Vagina (tissue), 2 donors: Measurements from ENCODE around the gene STIM1.

Source experiments
- POLR2A ChIP-seq, 2 donors: fragments of 450-650 bp; IDR thresholded peaks; one replicate each; pipeline ENCODE4 v1.6.1; 2017; ENCODE audit warnings: antibody characterized with exemption in 2 of 2, mild to moderate bottlenecking in 2 of 2, moderate library complexity in 2 of 2
- POLR2AphosphoS5 ChIP-seq, 2 donors: sonication (generic); formaldehyde crosslinking; IDR thresholded peaks; one replicate each; pipeline ENCODE4 v1.9.0; 2017; ENCODE audit warnings: antibody characterized with exemption in 2 of 2, mild to moderate bottlenecking in 2 of 2, low read depth in 1 of 2; ENCODE audit not compliant: insufficient read depth in 1 of 2
- TF ChIP-seq, protein P1 (sequence below), 3 experiments: fragments of 450-650 bp in 2 of 3; fragments of 200-600 bp in 1 of 3; sonication (generic) in 1 of 3; IDR thresholded peaks; one replicate each; pipeline ENCODE4 v1.5.1; 2017 to 2019; ENCODE audit warnings: antibody characterized with exemption in 3 of 3, mild to moderate bottlenecking in 2 of 3, moderate library complexity in 2 of 3

- TF ChIP-seq, protein P1, sequence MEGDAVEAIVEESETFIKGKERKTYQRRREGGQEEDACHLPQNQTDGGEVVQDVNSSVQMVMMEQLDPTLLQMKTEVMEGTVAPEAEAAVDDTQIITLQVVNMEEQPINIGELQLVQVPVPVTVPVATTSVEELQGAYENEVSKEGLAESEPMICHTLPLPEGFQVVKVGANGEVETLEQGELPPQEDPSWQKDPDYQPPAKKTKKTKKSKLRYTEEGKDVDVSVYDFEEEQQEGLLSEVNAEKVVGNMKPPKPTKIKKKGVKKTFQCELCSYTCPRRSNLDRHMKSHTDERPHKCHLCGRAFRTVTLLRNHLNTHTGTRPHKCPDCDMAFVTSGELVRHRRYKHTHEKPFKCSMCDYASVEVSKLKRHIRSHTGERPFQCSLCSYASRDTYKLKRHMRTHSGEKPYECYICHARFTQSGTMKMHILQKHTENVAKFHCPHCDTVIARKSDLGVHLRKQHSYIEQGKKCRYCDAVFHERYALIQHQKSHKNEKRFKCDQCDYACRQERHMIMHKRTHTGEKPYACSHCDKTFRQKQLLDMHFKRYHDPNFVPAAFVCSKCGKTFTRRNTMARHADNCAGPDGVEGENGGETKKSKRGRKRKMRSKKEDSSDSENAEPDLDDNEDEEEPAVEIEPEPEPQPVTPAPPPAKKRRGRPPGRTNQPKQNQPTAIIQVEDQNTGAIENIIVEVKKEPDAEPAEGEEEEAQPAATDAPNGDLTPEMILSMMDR (IDR thresholded peaks at IDR 0.05), result no peak
- no peak for TF ChIP-seq POLR2A (IDR thresholded peaks at IDR 0.05)
- TF ChIP-seq POLR2AphosphoS5 (IDR thresholded peaks at IDR 0.05; ENCODE audit: insufficient read depth in 1 of 2, low read depth in 1 of 2), result no peak
Observed at GRCh38 chr11:3857628-3858027, 2.2 kb downstream of the STIM1 start.
